ENCODE data around the gene FREM3.

- TF ChIP-seq, protein P1, sequence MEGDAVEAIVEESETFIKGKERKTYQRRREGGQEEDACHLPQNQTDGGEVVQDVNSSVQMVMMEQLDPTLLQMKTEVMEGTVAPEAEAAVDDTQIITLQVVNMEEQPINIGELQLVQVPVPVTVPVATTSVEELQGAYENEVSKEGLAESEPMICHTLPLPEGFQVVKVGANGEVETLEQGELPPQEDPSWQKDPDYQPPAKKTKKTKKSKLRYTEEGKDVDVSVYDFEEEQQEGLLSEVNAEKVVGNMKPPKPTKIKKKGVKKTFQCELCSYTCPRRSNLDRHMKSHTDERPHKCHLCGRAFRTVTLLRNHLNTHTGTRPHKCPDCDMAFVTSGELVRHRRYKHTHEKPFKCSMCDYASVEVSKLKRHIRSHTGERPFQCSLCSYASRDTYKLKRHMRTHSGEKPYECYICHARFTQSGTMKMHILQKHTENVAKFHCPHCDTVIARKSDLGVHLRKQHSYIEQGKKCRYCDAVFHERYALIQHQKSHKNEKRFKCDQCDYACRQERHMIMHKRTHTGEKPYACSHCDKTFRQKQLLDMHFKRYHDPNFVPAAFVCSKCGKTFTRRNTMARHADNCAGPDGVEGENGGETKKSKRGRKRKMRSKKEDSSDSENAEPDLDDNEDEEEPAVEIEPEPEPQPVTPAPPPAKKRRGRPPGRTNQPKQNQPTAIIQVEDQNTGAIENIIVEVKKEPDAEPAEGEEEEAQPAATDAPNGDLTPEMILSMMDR (IDR thresholded peaks at IDR 0.05): no peak
- TF ChIP-seq POLR2A (IDR thresholded peaks at IDR 0.05): no peak
- no peak for TF ChIP-seq EP300 (IDR thresholded peaks at IDR 0.05)
- no peak for TF ChIP-seq POLR2AphosphoS5 (IDR thresholded peaks at IDR 0.05)
Observed at GRCh38 chr4:143712155-143712550, 11.7 kb upstream of the FREM3 start.
